Activated CD8-positive, alpha-beta T cell treated with anti-CD3 and anti-CD28 coated beads for 36 hours (primary cell): Measurements from ENCODE around the gene PHLPP2. TPM values are rescaled to one million over a fixed set of nuclear protein-coding genes. Genes with fewer than 3 reads are reported as not detected.
A peak's percentile ranks its signal among the peaks of the same experiment; 100 is the strongest.
"Not testable (repeated sequence)": the region's sequence is repeated elsewhere in the genome, so short reads cannot be mapped to it uniquely, and the experiment has no call there.

Source experiments
- ATAC-seq: fragments of 200-7000 bp; cut with Tn5 transposase; one replicate; pipeline ENCODE4 v1.10.0; 2021; ENCODE audit warnings: mild to moderate bottlenecking, moderate library complexity
- CTCF ChIA-PET: fragments of 350-600 bp; sonication (Branson Sonifier 250); formaldehyde crosslinking; loops from one replicate; lab custom pipeline; 2021; ENCODE audit warnings: antibody characterized with exemption; lab: Charles Lee
- POLR2A ChIA-PET: fragments of 350-600 bp; sonication (Branson Sonifier 250); formaldehyde crosslinking; loops from one replicate; lab custom pipeline; 2021; ENCODE audit warnings: antibody characterized with exemption; lab: Charles Lee
- DNase-seq: peaks from one replicate; pipeline ENCODE4 v3.0.0-alpha.2; 2020
- H3K27ac Mint-ChIP-seq: one replicate; pipeline ENCODE4 v1.8.0; 2021; ENCODE audit warnings: mild to moderate bottlenecking, mixed read lengths
- H3K27me3 Mint-ChIP-seq: one replicate; pipeline ENCODE4 v1.8.0; 2021; ENCODE audit warnings: mixed read lengths
- H3K36me3 Mint-ChIP-seq: one replicate; pipeline ENCODE4 v1.8.0; 2021; ENCODE audit warnings: low read depth, mixed read lengths
- H3K4me1 Mint-ChIP-seq: one replicate; pipeline ENCODE4 v1.8.0; 2021; ENCODE audit warnings: low read depth, mixed read lengths
- H3K4me3 Mint-ChIP-seq: one replicate; pipeline ENCODE4 v1.8.0; 2021; ENCODE audit warnings: mild to moderate bottlenecking, moderate library complexity, mixed read lengths
- H3K9me3 Mint-ChIP-seq: one replicate; pipeline ENCODE4 v1.8.0; 2021; ENCODE audit warnings: mixed read lengths
- intact Hi-C: fragments of 100-400 bp; cut with micrococcal nuclease; formaldehyde crosslinking; loops from one replicate; pipeline ENCODE4 v1.10.0; 2022
- total RNA-seq, 2 experiments: library from RNA; stranded (reverse); gene quantifications; one replicate each; pipeline ENCODE4 v1.2.3, GENCODE V29; 2021
- TF ChIP-seq, protein P1 (sequence below): fragments of 200-600 bp; IDR thresholded peaks from one replicate; pipeline ENCODE4 v1.8.0; 2022; ENCODE audit warnings: antibody characterized with exemption, mild to moderate bottlenecking

Gene PHLPP2
- total RNA-seq, 2 experiments from 2014 or later: 7.2 to 7.4 TPM

DNA sequence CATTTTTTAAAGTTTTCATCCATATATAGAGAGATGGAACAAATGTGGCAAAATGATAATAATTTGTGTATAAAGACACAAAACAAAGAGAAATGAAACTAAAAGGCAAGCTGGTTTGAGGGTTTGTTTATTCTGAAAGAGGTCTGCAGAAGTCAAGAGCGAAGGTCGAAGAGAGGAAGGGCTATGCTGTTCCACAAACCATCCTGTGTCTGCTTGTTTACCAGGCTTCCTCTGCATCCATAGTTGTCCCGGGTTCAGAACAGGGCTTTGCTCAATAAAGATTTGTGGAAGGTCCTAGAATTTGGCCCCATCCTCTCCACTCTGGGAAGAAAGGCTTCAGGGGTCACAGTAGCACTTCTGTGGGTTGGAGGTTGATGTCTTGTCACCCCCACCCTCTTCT, 100.9 kb downstream of the PHLPP2 start:
- intact Hi-C loops: no loop called here
- peaks cover 9% of the 10 kb centered on the region for H3K4me1 Mint-ChIP-seq
- no peak overlapping the region for H3K27ac Mint-ChIP-seq
- no peaks in the 10 kb centered on the region for H3K36me3 Mint-ChIP-seq
- H3K27me3 Mint-ChIP-seq: peaks cover 19% of the 10 kb centered on the region
- CTCF ChIA-PET: interaction anchor here (1.0 to 5.5 kb wide), 2 partner anchors 12 to 338 kb away, joined by 3 to 33 read pairs; no protein-coding TSS in a partner anchor
- no peak overlapping the region for H3K4me3 Mint-ChIP-seq
- no peaks in the 10 kb centered on the region for H3K9me3 Mint-ChIP-seq
- ATAC-seq: no peak
- TF ChIP-seq, protein P1, sequence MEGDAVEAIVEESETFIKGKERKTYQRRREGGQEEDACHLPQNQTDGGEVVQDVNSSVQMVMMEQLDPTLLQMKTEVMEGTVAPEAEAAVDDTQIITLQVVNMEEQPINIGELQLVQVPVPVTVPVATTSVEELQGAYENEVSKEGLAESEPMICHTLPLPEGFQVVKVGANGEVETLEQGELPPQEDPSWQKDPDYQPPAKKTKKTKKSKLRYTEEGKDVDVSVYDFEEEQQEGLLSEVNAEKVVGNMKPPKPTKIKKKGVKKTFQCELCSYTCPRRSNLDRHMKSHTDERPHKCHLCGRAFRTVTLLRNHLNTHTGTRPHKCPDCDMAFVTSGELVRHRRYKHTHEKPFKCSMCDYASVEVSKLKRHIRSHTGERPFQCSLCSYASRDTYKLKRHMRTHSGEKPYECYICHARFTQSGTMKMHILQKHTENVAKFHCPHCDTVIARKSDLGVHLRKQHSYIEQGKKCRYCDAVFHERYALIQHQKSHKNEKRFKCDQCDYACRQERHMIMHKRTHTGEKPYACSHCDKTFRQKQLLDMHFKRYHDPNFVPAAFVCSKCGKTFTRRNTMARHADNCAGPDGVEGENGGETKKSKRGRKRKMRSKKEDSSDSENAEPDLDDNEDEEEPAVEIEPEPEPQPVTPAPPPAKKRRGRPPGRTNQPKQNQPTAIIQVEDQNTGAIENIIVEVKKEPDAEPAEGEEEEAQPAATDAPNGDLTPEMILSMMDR: no peak
- POLR2A ChIA-PET: no interaction called here
- DNase-seq: no peak

DNA sequence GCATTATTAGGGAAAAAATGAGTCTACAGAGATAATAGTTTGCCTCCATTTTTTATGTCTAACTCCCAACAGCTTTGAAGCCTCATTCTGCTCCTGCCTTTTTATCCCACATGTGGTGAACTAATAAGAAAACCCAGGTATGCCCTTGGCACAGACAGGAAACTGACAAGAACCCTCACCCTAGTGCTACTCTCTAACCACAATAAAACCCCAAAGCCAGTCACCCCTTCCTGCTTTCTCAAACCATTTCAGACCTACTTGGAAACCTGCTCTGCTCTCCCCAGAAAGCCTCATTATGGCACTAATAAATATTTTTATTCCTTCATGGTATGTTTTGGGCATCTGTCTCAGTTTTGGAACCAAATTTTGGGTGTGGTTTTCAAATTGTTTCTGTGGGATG, 102.4 kb downstream of the PHLPP2 start:
- DNase-seq: no peak
- no peak for ATAC-seq
- intact Hi-C loops: no loop called here
- TF ChIP-seq, protein P1: no peak
- peaks cover 9% of the 10 kb centered on the region for H3K4me1 Mint-ChIP-seq
- H3K4me3 Mint-ChIP-seq: no peak overlapping the region
- CTCF ChIA-PET: interaction anchor here (5.5 kb wide), 1 partner anchor 11 kb away, joined by 33 read pairs; no protein-coding TSS in a partner anchor
- POLR2A ChIA-PET: no interaction called here
- H3K27ac Mint-ChIP-seq: no peak overlapping the region
- no peaks in the 10 kb centered on the region for H3K9me3 Mint-ChIP-seq
- no peaks in the 10 kb centered on the region for H3K36me3 Mint-ChIP-seq
- peaks cover 19% of the 10 kb centered on the region for H3K27me3 Mint-ChIP-seq

DNA sequence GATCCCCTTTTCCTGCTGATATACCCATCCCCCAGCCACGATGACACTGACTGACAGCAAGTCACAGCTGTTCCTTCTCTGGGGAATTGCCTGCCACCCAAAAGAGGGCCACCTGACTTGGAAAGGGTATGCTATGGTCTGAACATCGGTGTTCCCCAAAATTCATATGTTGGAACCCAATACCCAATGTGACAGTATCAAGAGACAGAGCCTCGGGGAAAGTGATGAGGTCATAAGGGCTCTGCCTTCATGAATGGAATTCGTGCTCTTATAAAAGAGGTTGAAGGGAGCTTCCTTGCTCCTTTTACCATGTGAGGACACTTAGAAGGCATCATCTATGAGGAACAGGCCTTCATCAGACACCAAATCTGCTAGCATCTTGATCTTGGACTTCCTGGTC, 106.1 kb downstream of the PHLPP2 start:
- DNase-seq (no peak), ATAC-seq (no peak)
- Mint-ChIP-seq H3K27me3 (peaks cover 18% of the 10 kb centered on the region), H3K27ac (no peak overlapping the region), H3K4me1 (peaks cover 7% of the 10 kb centered on the region), H3K36me3 (no peaks in the 10 kb centered on the region), H3K4me3 (no peak overlapping the region), H3K9me3 (no peaks in the 10 kb centered on the region)
- TF ChIP-seq, protein P1: no peak
- ChIA-PET POLR2A (no interaction called here), CTCF (interaction anchor here (0.9 kb wide), 1 partner anchor 8 kb away, joined by 4 read pairs; no protein-coding TSS in a partner anchor)
- intact Hi-C loops: loop anchor here (10.0 kb wide), 1 partner anchor 204 kb away; no protein-coding TSS in a partner anchor

DNA sequence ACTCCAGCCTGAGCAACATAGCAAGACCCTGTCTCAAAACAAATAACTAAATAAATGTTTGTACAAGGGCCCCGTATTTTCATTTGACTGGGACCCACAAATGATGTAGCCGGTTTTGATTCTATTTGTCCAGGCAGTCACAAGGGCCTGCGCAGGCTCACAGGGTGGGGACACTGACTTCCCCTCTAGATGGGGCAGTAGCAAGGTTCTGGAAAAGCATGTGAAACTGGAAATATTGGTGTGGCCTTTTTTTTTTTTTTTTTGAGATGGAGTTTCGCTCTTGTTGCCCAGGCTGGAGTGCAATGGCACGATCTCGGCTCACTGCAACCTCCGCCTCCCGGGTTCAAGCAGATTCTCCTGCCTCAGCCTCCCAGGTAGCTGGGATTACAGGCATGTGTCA, 109.5 kb downstream of the PHLPP2 start:
- H3K9me3 Mint-ChIP-seq, H3K4me1 Mint-ChIP-seq, DNase-seq, H3K27ac Mint-ChIP-seq, H3K4me3 Mint-ChIP-seq, POLR2A ChIA-PET, ATAC-seq, H3K36me3 Mint-ChIP-seq: not testable (repeated sequence)
- CTCF ChIA-PET: interaction anchor here (1.7 kb wide), 1 partner anchor 50 kb away, joined by 5 read pairs; no protein-coding TSS in a partner anchor
- intact Hi-C loops: loop anchor here (5.0 to 10.0 kb wide), 2 partner anchors 48 to 200 kb away; no protein-coding TSS in a partner anchor
- H3K27me3 Mint-ChIP-seq: peaks cover 28% of the 10 kb centered on the region

DNA sequence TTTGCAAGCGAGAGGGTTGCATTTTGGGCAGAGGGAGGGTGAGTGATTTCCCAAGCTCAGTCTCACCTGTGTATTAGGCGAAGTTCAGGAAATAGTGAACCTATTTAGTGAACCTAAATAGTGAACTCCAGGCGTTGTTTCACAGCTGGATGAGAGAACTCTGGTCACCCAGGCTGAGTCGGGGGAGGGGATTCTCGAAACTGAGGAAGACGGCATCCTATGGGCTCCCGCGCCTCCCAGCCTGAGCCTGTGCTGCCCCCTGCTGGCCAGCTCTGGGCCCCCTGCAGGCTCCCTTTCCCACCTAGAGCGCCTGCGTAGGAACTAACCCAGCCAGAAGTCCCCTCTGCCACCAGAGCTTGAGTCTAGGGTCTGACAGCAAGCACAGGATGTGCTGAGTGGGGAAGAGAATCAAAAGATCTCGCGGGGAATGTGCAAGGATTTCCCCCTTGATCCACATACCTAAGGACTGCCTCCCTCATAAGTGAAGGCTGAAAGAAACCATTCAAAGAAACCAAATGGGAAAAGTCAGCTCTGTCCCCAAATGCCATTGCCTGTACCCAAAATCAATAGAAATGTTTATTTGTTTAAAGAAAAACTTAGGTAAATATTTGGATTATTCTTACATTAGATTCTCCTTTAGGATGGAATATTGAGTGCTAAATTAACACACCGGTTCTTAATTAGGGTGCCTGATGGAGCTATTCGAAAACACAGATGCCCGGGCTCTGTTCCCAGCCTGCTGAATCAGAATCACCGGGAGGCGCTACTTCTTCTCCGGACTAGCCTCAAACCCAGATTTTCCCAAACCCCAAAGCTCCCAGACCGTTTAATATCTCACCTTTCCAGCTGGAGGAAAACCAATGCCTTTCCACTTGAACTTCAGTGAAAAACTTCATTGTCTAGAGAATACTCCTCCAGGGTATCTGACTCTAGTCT, 113.3 kb downstream of the PHLPP2 start:
- no peaks in the 10 kb centered on the region for H3K9me3 Mint-ChIP-seq
- no peak overlapping the region for H3K27ac Mint-ChIP-seq
- H3K4me1 Mint-ChIP-seq: peaks cover 9% of the 10 kb centered on the region
- peaks cover 19% of the 10 kb centered on the region for H3K27me3 Mint-ChIP-seq
- H3K4me3 Mint-ChIP-seq: no peak overlapping the region
- POLR2A ChIA-PET: interaction anchor here (0.7 to 1.4 kb wide), 2 partner anchors 46 to 61 kb away, joined by 3 to 7 read pairs; no protein-coding TSS in a partner anchor
- peak; percentile 86 for ATAC-seq
- peak; percentile 87 for DNase-seq
- CTCF ChIA-PET: interaction anchor here (0.6 to 3.3 kb wide), 73 partner anchors 8 to 371 kb away, joined by 3 to 87 read pairs (median 4); partner anchors contain the start of genes CHST4, TAT, ZNF19 and ZNF23
- no peaks in the 10 kb centered on the region for H3K36me3 Mint-ChIP-seq
- TF ChIP-seq, protein P1: peak; percentile 93
- intact Hi-C loops: loop anchor here (5.0 to 10.0 kb wide), 2 partner anchors 44 to 196 kb away; no protein-coding TSS in a partner anchor
